Central memory CD8-positive, alpha-beta T cell (primary cell): Measurements from ENCODE around the gene IFRD2.
"Not testable (repeated sequence)": the region's sequence is repeated elsewhere in the genome, so short reads cannot be mapped to it uniquely, and the experiment has no call there.

Experiments used
- ATAC-seq: fragments of 150-1000 bp; cut with Tn5 transposase; replicated peaks from 2 replicates; pipeline ENCODE4 v1.10.0; 2022; ENCODE audit warnings: mild to moderate bottlenecking, moderate FRiP score, moderate number of reproducible peaks; ENCODE audit not compliant: poor library complexity, severe bottlenecking; ENCODE audit errors: extremely low read depth
- DNase-seq, 2 donors: peaks; one replicate each; pipeline ENCODE4 v3.0.0; 2021; ENCODE audit warnings: low spot score in 2 of 2
- H3K27ac Mint-ChIP-seq: one replicate; pipeline ENCODE4 v1.8.0; 2022; ENCODE audit warnings: low read depth, mild to moderate bottlenecking, moderate library complexity, mixed read lengths
- H3K27me3 Mint-ChIP-seq: one replicate; pipeline ENCODE4 v1.8.0; 2022; ENCODE audit warnings: mixed read lengths
- H3K36me3 Mint-ChIP-seq: one replicate; pipeline ENCODE4 v1.8.0; 2022; ENCODE audit warnings: mild to moderate bottlenecking, moderate library complexity, mixed read lengths; ENCODE audit not compliant: insufficient read depth
- H3K4me1 Mint-ChIP-seq: one replicate; pipeline ENCODE4 v1.8.0; 2022; ENCODE audit warnings: mixed read lengths
- H3K4me3 Mint-ChIP-seq: one replicate; pipeline ENCODE4 v1.8.0; 2022; ENCODE audit warnings: mild to moderate bottlenecking, moderate library complexity, mixed read lengths
- H3K9me3 Mint-ChIP-seq: one replicate; pipeline ENCODE4 v1.8.0; 2022; ENCODE audit warnings: mixed read lengths

IFRD2 gene

DNA sequence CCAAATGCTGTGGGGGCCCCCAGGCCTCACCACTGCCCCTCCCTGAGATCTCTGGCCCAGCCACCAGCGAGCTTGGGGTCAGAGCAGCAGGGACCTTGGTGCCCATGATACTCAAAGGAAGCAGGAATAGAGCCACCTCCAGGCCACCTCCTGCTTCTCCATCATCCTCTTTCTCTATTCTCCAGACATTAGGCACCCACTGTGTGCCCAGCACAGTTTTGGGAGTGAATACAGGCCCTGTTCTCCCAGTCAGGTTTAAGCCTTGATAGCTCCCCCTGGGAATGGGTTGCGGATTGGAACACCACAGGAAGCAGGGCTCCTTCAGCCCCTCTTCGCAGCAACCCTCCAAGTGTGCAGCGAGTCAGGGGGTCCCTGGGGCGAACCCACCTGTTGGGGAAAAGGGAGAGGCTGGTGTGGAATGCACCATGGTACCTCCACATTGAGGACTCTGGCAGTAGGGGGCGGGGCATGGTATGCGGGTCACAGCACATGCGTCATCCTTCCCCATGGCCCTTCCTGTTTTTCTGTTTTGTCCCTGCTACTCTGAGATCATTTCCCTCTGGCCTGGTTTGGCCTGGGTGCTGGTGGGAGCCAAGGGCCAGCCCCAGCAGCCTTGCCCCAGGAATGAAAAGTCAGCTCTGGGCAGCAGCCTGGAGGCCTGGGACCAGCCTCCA lies 37.5 kb downstream of the IFRD2 start:
- peak overlapping the region; percentile 78 for H3K27ac Mint-ChIP-seq
- DNase-seq (no peak), ATAC-seq (no peak)
- H3K4me1 Mint-ChIP-seq, result peaks cover 23% of the 10 kb centered on the region
- H3K36me3 Mint-ChIP-seq, result peaks cover 64% of the 10 kb centered on the region
- no peaks in the 10 kb centered on the region for H3K9me3 Mint-ChIP-seq
- no peak overlapping the region for H3K4me3 Mint-ChIP-seq
- H3K27me3 Mint-ChIP-seq, result no peaks in the 10 kb centered on the region

DNA sequence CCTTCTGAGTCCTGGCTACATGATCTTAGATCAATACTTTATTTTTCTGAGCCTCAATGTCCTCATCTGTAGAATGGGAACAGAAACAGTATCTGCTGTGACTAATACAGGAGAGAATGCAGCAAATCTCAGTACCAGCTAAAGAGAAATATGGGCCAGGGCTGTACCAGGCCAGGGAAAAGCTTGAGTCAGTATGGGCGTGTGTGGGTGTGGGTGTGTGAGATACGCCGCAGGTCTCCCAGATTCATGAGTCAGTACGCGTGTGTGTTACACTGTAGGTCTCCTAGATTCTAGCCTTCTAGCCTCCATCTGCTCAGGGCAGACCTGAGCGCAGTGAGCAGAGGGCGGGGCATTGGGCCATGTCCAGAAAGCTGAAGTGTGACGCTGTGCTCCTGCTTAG lies 41.0 kb downstream of the IFRD2 start:
- DNase-seq (no peak), ATAC-seq (no peak)
- H3K4me3 Mint-ChIP-seq, result peak overlapping the region; percentile 21
- H3K4me1 Mint-ChIP-seq, result peaks cover 41% of the 10 kb centered on the region
- H3K9me3 Mint-ChIP-seq, result no peaks in the 10 kb centered on the region
- peaks cover 49% of the 10 kb centered on the region for H3K36me3 Mint-ChIP-seq
- no peaks in the 10 kb centered on the region for H3K27me3 Mint-ChIP-seq
- H3K27ac Mint-ChIP-seq, result no peak overlapping the region

DNA sequence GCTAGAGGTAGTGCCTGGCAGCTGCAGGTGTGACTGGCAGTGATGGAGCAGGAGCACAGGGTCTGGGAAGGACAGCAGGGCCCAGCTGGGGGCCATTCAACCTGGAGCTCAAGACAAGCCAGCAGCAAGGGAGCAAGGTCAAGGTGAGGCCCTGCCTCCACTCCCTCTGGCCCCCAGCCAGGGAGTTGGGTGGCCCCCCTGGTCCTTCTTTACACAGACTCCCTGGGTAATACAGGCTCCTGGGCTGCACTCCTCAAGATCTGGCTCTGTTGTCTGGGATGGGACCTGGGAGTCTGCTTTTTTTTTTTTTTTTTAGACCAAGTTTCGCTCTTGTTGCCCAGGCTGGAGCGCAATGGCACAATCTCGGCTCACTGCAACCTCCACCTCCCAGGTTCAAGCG lies 41.7 kb downstream of the IFRD2 start:
- Mint-ChIP-seq H3K4me1 (peaks cover 48% of the 10 kb centered on the region), H3K9me3 (no peaks in the 10 kb centered on the region), H3K4me3 (no peak overlapping the region), H3K27ac (no peak overlapping the region), H3K27me3 (no peaks in the 10 kb centered on the region), H3K36me3 (peaks cover 51% of the 10 kb centered on the region)
- no peak for DNase-seq
- no peak for ATAC-seq

DNA sequence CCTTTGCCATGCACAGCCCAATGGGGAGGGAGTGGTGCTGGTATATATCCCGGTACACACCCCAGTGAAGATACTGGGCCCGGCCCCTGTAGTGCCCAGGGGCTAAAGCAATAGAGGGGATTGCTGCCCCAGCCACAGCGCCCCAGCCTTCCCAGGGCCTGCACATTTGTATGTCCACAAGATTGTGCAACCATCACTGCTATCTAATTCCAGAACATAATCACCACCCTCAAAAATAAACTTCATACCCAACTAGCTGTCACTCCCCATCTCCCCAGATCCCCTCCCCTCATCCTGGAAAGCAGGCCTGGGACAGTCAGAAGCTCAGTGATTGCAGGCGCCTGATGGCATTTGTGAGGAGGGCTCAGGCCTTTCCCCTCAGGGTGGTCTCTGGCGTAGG lies 42.8 kb downstream of the IFRD2 start:
- Mint-ChIP-seq H3K4me1 (peaks cover 57% of the 10 kb centered on the region), H3K36me3 (peaks cover 52% of the 10 kb centered on the region)

DNA sequence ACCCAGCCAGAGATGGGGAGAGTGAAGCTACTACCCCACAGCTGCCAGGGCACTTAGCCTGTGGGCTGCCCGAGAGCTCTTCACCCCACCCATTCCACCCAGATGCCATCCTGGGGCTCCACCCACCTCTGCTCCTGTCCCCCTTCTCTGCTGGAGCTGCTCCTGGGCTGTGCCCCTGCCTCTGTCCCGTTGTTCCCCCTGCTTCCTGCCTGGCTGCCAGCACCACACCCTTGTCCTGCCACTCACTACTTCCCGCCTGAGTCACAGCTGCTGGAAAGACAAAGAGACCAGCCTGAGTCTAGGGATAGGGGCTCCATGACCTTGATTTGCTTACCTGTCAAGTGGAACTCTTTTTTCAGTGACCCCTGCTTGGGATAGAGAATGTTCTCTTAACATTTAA lies 43.8 kb downstream of the IFRD2 start:
- H3K36me3 Mint-ChIP-seq, result peaks cover 56% of the 10 kb centered on the region
- H3K9me3 Mint-ChIP-seq, result no peaks in the 10 kb centered on the region
- ATAC-seq, result no peak
- H3K4me3 Mint-ChIP-seq, result peak overlapping the region; percentile 56
- no peak for DNase-seq
- H3K27ac Mint-ChIP-seq, result peak overlapping the region; percentile 78
- no peaks in the 10 kb centered on the region for H3K27me3 Mint-ChIP-seq
- peaks cover 56% of the 10 kb centered on the region for H3K4me1 Mint-ChIP-seq

More for the DNA sequence above, 42.8 kb downstream of the IFRD2 start:
- DNase-seq (no peak), ATAC-seq (no peak)
- Mint-ChIP-seq H3K27me3 (no peaks in the 10 kb centered on the region), H3K4me3 (no peak overlapping the region), H3K9me3 (no peaks in the 10 kb centered on the region), H3K27ac (peak overlapping the region; percentile 78)

DNA sequence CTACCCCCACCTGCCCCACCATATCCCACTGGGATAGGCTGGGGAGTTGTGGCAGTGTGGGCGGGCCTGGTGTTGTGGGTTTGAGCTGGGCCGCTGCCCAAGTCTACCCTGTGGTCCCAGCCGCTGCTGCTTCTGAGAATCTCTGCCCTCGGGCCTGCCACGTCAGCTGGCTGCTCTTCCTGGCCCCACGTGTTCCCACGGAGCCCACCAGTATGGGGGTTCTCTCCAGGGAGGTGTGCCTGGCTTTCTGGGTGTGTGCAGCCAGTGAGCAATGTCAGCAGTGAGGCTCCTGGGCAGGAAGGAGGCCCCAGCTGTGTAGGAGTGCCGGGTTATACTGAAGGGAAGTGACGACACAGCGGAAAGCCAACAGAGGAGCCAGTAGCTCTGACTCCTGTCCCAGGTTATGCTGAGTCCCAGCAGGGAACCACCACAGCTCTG lies 45.7 kb downstream of the IFRD2 start:
- H3K27me3 Mint-ChIP-seq, result no peaks in the 10 kb centered on the region
- ATAC-seq (peak; percentile 87), DNase-seq (peak; percentile 51 to 69)
- H3K9me3 Mint-ChIP-seq, result no peaks in the 10 kb centered on the region
- H3K36me3 Mint-ChIP-seq, result peaks cover 44% of the 10 kb centered on the region
- H3K27ac Mint-ChIP-seq, result peak overlapping the region; percentile 91
- H3K4me1 Mint-ChIP-seq, result peaks cover 70% of the 10 kb centered on the region
- peak overlapping the region; percentile 79 for H3K4me3 Mint-ChIP-seq

DNA sequence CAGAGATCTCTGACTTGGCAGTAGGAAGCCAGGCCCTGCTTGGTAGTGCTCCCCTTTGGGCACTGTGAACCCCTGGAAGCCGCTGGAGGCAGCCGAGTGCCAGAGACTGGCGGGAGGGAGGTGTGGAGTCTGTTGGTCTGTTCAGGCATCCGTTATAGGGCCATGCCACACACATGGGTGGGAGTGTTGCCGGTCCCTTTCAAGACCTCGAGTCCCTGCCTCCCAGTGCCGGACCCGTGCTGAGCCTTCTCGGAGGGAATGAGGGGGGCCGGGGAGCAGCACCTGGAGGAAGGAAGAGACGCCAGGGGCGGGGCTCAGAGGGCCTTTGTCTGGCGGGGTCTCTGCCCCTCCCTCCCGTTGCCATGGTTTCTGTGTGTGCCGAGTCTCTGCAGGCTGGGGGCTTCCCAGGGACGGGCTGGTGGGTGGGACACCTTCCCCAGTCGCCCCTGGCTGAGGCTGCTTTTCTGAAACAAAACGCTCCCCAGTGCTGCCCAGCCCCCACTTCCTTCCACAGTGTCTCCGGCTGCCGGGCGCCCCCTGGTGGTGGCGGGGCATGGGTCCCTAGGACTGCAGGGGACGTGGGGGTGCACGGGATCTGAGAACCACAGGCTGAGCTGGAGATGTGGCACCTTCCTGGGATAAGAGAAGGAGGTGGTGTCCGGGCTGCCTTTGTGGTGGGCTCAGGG lies 46.3 kb downstream of the IFRD2 start:
- H3K27ac Mint-ChIP-seq, result peak overlapping the region; percentile 91
- H3K27me3 Mint-ChIP-seq, result no peaks in the 10 kb centered on the region
- no peaks in the 10 kb centered on the region for H3K9me3 Mint-ChIP-seq
- ATAC-seq, result peak; percentile 91
- H3K4me1 Mint-ChIP-seq, result peaks cover 71% of the 10 kb centered on the region
- peak overlapping the region; percentile 79 for H3K4me3 Mint-ChIP-seq
- peaks cover 41% of the 10 kb centered on the region for H3K36me3 Mint-ChIP-seq
- DNase-seq, result peak; percentile 90 to 98

DNA sequence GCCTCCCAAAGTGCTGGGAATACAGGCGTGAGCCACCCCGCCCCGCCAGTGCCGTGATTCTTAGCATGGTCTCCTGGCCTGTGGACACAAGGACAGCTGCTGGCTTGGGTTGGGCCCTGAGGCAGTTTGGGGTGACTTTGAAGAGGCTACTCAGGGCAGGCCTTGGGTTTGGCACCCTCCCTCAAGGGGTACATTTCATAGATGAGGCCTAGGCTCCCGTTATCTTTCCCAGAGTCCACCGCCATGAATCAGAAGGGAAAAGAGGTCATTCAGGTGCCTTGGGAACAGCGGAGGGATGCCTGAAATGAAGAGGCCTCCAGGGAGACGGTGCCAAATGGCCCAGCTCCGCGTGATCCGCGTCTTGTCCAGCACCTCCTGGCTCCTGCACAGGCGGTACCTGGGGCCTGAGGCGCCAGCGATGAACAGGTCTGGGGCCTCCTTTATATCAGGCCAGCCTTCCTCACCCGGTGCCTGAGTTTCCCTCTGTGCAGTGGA lies 46.9 kb downstream of the IFRD2 start:
- no peak for ATAC-seq
- Mint-ChIP-seq H3K27ac (peak overlapping the region; percentile 91), H3K4me1 (peaks cover 66% of the 10 kb centered on the region), H3K36me3 (peaks cover 35% of the 10 kb centered on the region), H3K9me3 (no peaks in the 10 kb centered on the region), H3K27me3 (no peaks in the 10 kb centered on the region), H3K4me3 (peak overlapping the region; percentile 79)
- no peak for DNase-seq

DNA sequence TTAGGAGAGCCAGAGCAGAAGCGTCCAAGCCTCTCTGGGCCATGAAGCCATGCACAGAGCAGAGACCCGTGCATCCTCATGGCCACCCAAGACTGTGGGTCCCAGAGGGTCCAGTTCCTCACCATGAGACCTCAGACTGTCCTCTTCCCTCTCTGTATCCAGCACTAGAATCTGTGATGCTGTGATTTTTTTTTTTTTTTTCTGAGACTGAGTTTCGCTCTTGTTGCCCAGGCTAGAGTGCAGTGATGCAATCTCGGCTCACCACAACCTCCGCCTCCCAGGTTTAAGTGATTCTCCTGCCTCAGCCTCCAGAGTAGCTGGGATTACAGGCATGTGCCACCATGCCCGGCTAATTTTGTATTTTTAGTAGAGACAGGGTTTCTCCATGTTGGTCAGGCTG lies 47.4 kb downstream of the IFRD2 start:
- Mint-ChIP-seq H3K36me3 (peaks cover 35% of the 10 kb centered on the region), H3K4me3 (peak overlapping the region; percentile 79), H3K4me1 (peaks cover 67% of the 10 kb centered on the region)
- ATAC-seq, H3K27ac Mint-ChIP-seq, H3K27me3 Mint-ChIP-seq, H3K9me3 Mint-ChIP-seq, DNase-seq: not testable (repeated sequence)

DNA sequence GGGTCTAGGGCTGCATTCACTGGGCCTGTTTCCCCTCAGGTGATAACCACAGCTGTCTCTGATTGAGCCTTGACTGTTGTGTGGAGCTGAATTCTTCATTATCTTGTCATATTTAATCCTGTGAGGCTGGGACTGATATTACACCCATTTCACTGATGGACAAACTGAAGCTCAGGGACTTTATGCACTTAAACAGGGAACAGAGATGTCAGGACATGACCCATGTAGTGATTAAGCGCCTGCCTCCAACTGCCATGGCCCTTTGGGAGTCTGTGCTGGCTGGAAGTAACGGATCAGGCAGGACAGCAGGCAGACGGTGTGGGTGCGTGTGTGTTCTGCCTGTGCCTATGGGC lies 48.7 kb downstream of the IFRD2 start:
- peak overlapping the region; percentile 88 for H3K27ac Mint-ChIP-seq
- H3K9me3 Mint-ChIP-seq, result no peaks in the 10 kb centered on the region
- H3K36me3 Mint-ChIP-seq, result peaks cover 34% of the 10 kb centered on the region
- no peaks in the 10 kb centered on the region for H3K27me3 Mint-ChIP-seq
- peak overlapping the region; percentile 80 for H3K4me3 Mint-ChIP-seq
- peaks cover 78% of the 10 kb centered on the region for H3K4me1 Mint-ChIP-seq
- DNase-seq (no peak), ATAC-seq (no peak)

DNA sequence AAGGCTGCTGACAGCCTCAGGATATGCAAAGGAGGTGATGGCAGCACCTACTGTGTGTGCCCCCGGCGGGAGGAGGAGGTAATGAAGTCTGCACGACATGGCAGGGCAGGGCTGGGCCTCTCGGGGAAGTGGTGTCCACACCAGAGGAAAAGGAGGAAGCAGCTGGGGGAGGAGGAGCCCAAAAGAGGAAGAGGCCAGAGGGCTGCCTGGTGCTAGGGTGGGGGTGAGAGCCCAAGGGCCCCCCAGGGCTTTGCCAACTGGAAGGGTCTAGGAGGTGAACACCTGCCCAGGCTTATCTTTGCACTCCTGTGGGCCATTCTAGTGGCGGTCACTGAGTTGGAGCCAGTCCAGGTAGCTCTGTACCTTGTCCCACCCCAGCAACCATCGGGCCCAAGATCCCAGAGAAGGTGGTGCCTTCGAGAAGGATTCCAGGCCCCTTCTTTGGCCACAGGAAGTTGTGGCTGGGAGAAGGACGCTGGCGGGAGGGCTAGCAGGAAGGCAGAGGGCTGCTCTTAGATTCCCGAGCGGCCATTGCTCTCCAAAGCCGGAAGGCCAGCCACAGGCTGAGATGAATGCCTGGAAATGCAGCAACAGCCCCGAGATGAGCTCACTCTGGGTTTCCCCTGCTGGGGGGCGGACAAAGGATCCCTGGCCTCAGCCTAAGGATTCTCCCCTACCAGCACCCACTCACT lies 49.2 kb downstream of the IFRD2 start:
- H3K27ac Mint-ChIP-seq, result peak overlapping the region; percentile 88
- ATAC-seq, result no peak
- H3K4me1 Mint-ChIP-seq, result peaks cover 79% of the 10 kb centered on the region
- H3K4me3 Mint-ChIP-seq, result peak overlapping the region; percentile 80
- no peaks in the 10 kb centered on the region for H3K27me3 Mint-ChIP-seq
- peaks cover 37% of the 10 kb centered on the region for H3K36me3 Mint-ChIP-seq
- DNase-seq, result peak in 1 of 2 donors; percentile 19
- no peaks in the 10 kb centered on the region for H3K9me3 Mint-ChIP-seq

DNA sequence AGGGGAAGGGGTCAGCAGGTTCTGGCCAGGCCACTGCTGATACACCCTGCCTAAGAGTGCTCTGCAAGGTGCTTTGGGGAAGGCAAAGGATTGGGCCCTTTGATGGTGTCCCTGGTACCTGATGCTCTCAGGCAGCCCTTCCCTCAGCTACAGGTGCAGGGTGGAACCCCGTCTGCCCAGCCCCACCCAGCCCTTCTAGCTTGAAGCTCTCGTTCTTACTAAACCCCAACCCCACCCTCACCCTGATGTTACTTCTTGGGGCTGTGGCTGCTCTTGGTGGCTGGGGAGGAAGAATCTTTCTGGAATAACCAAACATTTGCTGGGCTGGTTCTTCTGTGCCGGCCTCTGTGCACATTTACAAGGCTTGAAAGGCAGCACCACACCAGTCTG lies 49.9 kb downstream of the IFRD2 start:
- peak overlapping the region; percentile 88 for H3K27ac Mint-ChIP-seq
- no peaks in the 10 kb centered on the region for H3K27me3 Mint-ChIP-seq
- peaks cover 41% of the 10 kb centered on the region for H3K36me3 Mint-ChIP-seq
- peak overlapping the region; percentile 80 for H3K4me3 Mint-ChIP-seq
- H3K9me3 Mint-ChIP-seq, result no peaks in the 10 kb centered on the region
- ATAC-seq (no peak), DNase-seq (no peak)
- H3K4me1 Mint-ChIP-seq, result peaks cover 80% of the 10 kb centered on the region
